ENCODE measurements around the gene E2F8.

The E2F8 gene

GRCh38 chr11:19209617-19210370 is 31.0 kb downstream of the E2F8 start:
- FAIRE-seq (no peak), DNase-seq (ENCODE audit: insufficient read length, low spot score) (no peak)
- TF ChIP-seq SPI1 (IDR thresholded peaks at IDR 0.05; ENCODE audit: low read depth, low read length): no peak
- TF ChIP-seq POU2F2 (IDR thresholded peaks at IDR 0.05; ENCODE audit: low read depth, low read length): no peak
- no peak for TF ChIP-seq POLR2AphosphoS5 (IDR thresholded peaks at IDR 0.05; ENCODE audit: low read depth, low read length)
- no peak for TF ChIP-seq PAX5 (IDR thresholded peaks at IDR 0.05; ENCODE audit: insufficient read depth, low read length, severe bottlenecking)
- no peak for TF ChIP-seq POLR2A (IDR thresholded peaks at IDR 0.05; ENCODE audit: low read depth, low read length)
- TF ChIP-seq TAF1 (IDR thresholded peaks at IDR 0.05; ENCODE audit: low read depth, low read length): no peak

GRCh38 chr11:19208959-19209546 is 31.7 kb downstream of the E2F8 start:
- no peak for DNase-seq (ENCODE audit: insufficient read length, low spot score)
- no peak for FAIRE-seq
- TF ChIP-seq PAX5 (IDR thresholded peaks at IDR 0.05; ENCODE audit: insufficient read depth, low read length, severe bottlenecking) (no peak), POLR2AphosphoS5 (IDR thresholded peaks at IDR 0.05; ENCODE audit: low read depth, low read length) (no peak), TAF1 (IDR thresholded peaks at IDR 0.05; ENCODE audit: low read depth, low read length) (no peak), POLR2A (IDR thresholded peaks at IDR 0.05; ENCODE audit: low read depth, low read length) (no peak), SPI1 (IDR thresholded peaks at IDR 0.05; ENCODE audit: low read depth, low read length) (no peak), POU2F2 (IDR thresholded peaks at IDR 0.05; ENCODE audit: low read depth, low read length) (no peak)

DNA sequence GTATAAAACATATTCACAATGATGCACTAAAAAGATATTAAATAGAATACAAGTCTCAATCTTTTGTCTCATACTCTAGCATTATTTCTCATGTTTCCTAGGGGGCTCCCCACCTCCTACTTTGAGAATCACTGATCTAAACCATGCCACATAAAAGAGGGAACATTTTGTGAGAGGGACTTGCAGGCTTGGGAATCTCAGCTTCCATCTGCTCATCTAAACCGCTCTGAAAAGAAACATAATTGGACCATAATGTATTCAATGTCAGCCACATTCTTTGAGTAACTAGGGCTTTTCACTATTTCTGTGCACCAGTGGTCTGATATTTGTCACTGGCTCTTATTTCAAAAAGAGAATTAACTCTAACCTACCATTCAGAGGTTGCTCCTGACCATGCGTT is 32.6 kb downstream of the E2F8 start:
- no peak for FAIRE-seq

DNA sequence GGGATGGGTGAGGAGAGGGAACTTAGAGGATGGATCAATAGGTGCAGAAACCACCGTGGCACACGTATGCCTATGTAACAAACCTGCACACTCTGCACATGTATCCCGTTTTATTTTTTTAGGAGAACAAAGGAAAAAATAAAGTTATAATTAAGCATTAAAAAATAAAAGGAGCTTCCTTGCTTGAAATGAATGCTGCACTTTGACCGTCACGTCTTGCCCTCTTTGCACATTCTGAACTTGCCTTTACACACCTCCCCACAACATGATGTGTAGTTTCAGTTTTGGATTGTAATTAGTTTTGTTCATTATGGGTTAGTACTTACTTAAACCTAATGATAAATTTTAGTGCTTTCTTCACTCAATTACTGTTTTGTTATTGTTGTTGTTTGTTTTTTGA is 35.9 kb downstream of the E2F8 start:
- no peak for DNase-seq (ENCODE audit: insufficient read length, low spot score)
- FAIRE-seq: no peak
- TF ChIP-seq POLR2AphosphoS5 (IDR thresholded peaks at IDR 0.05; ENCODE audit: low read depth, low read length) (no peak), PAX5 (IDR thresholded peaks at IDR 0.05; ENCODE audit: insufficient read depth, low read length, severe bottlenecking) (no peak), TAF1 (IDR thresholded peaks at IDR 0.05; ENCODE audit: low read depth, low read length) (no peak), SPI1 (IDR thresholded peaks at IDR 0.05; ENCODE audit: low read depth, low read length) (no peak)

More for the DNA sequence above, 32.6 kb downstream of the E2F8 start:
- DNase-seq (ENCODE audit: insufficient read length, low spot score): no peak
- TF ChIP-seq PAX5 (IDR thresholded peaks at IDR 0.05; ENCODE audit: insufficient read depth, low read length, severe bottlenecking) (no peak), SPI1 (IDR thresholded peaks at IDR 0.05; ENCODE audit: low read depth, low read length) (no peak), TAF1 (IDR thresholded peaks at IDR 0.05; ENCODE audit: low read depth, low read length) (no peak), POU2F2 (IDR thresholded peaks at IDR 0.05; ENCODE audit: low read depth, low read length) (no peak), POLR2A (IDR thresholded peaks at IDR 0.05; ENCODE audit: low read depth, low read length) (no peak), POLR2AphosphoS5 (IDR thresholded peaks at IDR 0.05; ENCODE audit: low read depth, low read length) (no peak)

- FAIRE-seq: no peak
- TF ChIP-seq POLR2AphosphoS5 (IDR thresholded peaks at IDR 0.05; ENCODE audit: low read depth, low read length): no peak
- no peak for TF ChIP-seq SPI1 (IDR thresholded peaks at IDR 0.05; ENCODE audit: low read depth, low read length)
- TF ChIP-seq PAX5 (IDR thresholded peaks at IDR 0.05; ENCODE audit: insufficient read depth, low read length, severe bottlenecking): no peak
- no peak for TF ChIP-seq POU2F2 (IDR thresholded peaks at IDR 0.05; ENCODE audit: low read depth, low read length)
- TF ChIP-seq POLR2A (IDR thresholded peaks at IDR 0.05; ENCODE audit: low read depth, low read length): no peak
- DNase-seq (ENCODE audit: insufficient read length, low spot score): no peak
Observed at GRCh38 chr11:19201737-19202605, 38.8 kb downstream of the E2F8 start, which contains the start of gene CSRP3. TSS of gene CSRP3 (minus strand) at chr11:19201983. CDS start at chr11:19192448, 9,535 bp downstream.

DNA sequence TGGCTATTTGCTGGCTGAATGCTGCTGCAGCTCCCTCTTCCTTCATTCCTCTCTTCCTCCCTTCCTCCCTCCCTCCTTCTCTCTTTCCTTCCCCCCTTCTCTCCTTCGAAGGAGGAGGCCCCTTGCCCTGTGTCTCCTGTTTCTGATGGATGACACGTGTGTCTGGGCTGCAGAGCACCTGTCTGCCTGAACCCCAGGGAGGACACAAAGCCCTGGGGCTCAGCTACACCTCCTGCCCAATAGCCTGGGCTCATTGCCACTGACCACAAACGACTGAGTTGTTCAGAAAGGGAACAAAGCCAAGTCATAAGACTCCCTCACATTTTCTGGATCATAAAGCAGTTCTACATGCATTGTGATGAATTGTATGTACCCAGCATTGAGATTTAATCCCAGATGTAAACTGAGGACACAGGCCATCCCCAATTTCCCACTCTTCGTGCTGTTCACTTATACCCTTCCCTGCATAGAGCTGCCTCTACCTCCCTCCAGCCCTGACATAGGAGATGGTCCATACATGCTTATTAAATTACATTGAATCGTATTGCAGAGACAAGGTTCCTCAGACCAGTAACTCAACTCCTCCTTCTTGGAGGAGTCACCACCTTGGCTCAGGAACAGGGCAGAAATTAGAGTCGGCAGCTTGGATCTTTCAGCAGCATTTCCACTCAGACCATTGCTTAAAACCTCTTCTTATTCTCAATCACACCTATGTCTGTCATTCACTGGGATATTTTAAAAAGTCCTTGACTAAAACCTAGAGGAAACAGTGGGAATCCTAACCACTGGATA is 40.1 kb downstream of the E2F8 start:
- FAIRE-seq (no peak), DNase-seq (ENCODE audit: insufficient read length, low spot score) (no peak)
- TF ChIP-seq PAX5 (IDR thresholded peaks at IDR 0.05; ENCODE audit: insufficient read depth, low read length, severe bottlenecking): no peak
- TF ChIP-seq POLR2A (IDR thresholded peaks at IDR 0.05; ENCODE audit: low read depth, low read length): no peak
- no peak for TF ChIP-seq POLR2AphosphoS5 (IDR thresholded peaks at IDR 0.05; ENCODE audit: low read depth, low read length)

DNA sequence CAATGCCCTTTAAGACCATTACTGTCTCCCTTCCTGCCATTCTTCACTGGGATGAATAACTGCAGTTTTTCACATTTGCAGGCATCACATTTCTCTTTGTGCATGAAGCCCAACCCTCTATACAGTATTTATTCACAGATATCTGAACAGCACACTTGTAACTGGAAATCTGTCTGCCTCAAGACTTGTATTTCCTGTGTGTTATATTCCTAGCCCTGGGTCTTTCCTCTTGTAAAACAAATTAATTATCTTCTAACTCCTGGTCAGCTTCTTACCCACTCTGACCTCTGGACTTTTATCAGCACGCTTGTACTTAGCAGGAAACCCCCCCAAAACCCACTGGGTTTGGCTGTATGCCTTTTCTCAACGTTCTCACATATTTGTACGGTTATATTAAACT is 41.0 kb downstream of the E2F8 start:
- FAIRE-seq (no peak), DNase-seq (ENCODE audit: insufficient read length, low spot score) (no peak)
- TF ChIP-seq PAX5 (IDR thresholded peaks at IDR 0.05; ENCODE audit: insufficient read depth, low read length, severe bottlenecking) (no peak), TAF1 (IDR thresholded peaks at IDR 0.05; ENCODE audit: low read depth, low read length) (no peak), POLR2AphosphoS5 (IDR thresholded peaks at IDR 0.05; ENCODE audit: low read depth, low read length) (no peak), POU2F2 (IDR thresholded peaks at IDR 0.05; ENCODE audit: low read depth, low read length) (no peak), POLR2A (IDR thresholded peaks at IDR 0.05; ENCODE audit: low read depth, low read length) (no peak), SPI1 (IDR thresholded peaks at IDR 0.05; ENCODE audit: low read depth, low read length) (no peak)

- no peak for FAIRE-seq
- no peak for DNase-seq (ENCODE audit: insufficient read length, low spot score)
- TF ChIP-seq SPI1 (IDR thresholded peaks at IDR 0.05; ENCODE audit: low read depth, low read length): no peak
- no peak for TF ChIP-seq PAX5 (IDR thresholded peaks at IDR 0.05; ENCODE audit: insufficient read depth, low read length, severe bottlenecking)
- TF ChIP-seq TAF1 (IDR thresholded peaks at IDR 0.05; ENCODE audit: low read depth, low read length): no peak
Observed at GRCh38 chr11:19199048-19199447, 41.7 kb downstream of the E2F8 start.

DNA sequence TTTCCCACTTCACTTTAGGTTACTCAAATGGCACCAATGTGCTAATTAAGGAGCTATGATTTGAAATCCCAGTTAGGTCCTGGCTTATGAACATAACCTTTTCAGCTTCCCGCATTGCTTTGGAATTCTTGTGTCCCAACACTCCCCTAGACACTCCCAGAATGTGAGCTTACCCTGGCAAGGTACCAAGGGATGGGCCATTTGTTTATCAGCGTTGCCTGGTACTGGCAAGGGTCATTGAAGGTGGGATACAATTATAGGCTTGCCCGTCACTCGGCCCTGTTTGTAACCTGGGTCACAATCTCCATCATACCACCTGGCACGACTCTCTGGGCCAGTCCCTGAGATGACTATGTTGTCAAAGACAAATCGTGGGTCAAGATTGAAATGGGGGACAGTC is 44.3 kb downstream of the E2F8 start:
- TF ChIP-seq POLR2A (IDR thresholded peaks at IDR 0.05; ENCODE audit: low read depth, low read length) (no peak), SPI1 (IDR thresholded peaks at IDR 0.05; ENCODE audit: low read depth, low read length) (no peak), POLR2AphosphoS5 (IDR thresholded peaks at IDR 0.05; ENCODE audit: low read depth, low read length) (no peak), TAF1 (IDR thresholded peaks at IDR 0.05; ENCODE audit: low read depth, low read length) (no peak)
- FAIRE-seq (no peak), DNase-seq (ENCODE audit: insufficient read length, low spot score) (no peak)

Measured in GM12891 (cell line).